Measurements from ENCODE around the gene RPA3.
"Not testable (repeated sequence)": the region's sequence is repeated elsewhere in the genome, so short reads cannot be mapped to it uniquely, and the experiment has no call there.

The RPA3 gene

DNA sequence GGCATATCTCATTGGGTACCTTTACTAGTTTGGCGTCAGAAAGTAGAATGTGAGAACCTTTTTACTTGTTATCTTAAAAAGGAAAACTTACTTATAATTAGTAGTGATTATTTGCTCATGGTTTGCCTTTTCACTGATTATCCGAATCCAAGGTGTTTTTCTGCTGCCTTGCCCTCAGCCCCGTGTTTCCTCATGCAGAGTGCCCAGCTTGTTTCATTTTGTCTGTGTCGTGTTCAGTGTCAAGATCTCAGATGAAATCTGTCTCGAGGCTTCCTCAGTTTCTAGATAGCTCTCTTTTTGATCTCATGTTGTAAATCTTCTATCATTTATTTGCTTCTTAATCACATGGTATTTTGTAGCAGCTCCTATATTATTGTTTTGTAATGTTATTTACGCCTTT is 30.1 kb downstream of the RPA3 start:
- DNase-seq = no peak

DNA sequence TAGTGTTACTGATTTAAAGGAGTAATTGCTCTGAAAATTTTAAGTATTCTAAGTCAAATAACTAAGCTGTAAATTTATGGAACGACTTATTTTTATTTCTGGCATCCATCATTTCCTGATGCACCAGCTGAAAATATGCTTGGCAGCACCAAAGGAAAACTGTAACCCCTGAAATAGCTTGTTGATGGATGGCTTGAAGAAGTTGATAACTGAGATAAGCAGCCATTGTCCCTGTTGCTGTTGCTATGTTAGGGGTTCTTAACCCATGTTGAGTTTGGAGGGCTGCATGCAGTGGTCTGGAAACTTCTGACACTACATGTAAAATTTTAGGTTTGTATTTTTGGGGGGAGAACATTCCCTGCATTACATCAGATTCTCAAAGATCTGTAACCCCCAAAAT is 30.6 kb downstream of the RPA3 start:
- no peak for DNase-seq

DNA sequence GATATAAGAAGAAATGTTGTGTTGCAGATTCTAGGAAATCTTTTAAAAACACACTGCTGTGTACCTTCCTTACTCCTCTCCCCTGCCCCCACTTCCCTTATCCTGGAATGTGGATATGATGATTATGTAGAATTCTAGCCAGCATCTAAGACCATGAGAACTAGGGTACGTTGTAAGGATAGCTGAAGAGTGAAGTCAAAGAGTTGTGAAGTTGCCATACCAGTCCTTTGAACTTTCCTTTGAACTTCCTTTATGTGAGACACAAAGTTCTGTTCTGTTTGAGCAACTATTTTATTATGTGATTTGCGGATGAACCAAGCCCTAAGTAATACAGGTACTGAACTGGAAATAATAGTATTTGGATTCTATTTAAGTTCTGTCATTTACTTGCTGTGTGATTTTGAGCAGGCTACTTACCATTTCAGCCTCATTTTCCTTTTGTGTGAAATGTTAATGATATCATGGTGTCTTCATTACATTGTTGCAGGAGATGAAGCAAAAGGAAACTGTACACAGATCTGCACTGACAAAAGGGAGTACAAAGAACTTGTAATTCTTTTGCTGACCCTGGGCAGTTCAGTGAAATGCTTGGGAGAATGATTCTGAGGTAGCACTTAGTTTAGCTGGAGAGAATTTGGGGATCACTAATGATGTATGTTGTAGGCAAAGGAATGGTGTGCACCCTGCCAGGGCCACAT is 31.4 kb downstream of the RPA3 start:
- no peak for DNase-seq

DNA sequence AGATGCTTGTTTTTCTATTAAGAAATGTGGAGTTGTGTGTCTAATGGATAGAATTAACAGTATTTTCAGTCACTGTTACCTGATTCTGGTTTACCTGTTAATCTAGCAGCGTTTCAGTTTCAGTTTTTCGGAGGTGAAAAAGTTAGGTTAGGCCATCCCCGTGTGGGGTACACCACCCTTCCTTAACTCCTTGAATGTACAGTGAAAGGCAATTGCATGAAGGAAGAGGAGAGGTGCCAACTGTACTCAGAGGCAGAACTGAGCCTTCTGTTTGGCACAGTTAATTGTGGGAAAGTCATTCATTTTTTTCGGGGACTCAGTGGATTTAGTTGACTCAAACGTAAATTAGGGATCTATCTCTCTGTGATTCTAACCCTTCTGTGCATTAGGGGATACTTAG is 35.5 kb downstream of the RPA3 start:
- DNase-seq = no peak

DNA sequence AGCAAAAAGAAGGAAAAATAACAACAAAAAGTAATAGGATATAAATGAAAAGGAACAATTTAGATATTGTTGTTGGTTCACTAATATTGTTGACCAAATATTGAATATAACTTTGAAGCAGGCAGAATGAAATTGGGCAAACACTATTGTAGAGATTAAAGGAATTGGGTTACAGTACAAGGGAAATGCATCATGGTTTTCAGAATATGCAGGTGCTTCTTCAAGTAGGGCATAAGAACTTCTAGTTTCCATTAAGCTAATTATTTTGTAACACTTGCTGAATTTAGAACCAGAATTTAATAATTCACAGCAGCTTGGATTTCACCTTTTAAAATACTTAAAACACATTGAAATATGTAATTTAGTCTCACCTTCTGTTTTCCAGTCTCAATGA is 36.5 kb downstream of the RPA3 start:
- no peak for DNase-seq

DNA sequence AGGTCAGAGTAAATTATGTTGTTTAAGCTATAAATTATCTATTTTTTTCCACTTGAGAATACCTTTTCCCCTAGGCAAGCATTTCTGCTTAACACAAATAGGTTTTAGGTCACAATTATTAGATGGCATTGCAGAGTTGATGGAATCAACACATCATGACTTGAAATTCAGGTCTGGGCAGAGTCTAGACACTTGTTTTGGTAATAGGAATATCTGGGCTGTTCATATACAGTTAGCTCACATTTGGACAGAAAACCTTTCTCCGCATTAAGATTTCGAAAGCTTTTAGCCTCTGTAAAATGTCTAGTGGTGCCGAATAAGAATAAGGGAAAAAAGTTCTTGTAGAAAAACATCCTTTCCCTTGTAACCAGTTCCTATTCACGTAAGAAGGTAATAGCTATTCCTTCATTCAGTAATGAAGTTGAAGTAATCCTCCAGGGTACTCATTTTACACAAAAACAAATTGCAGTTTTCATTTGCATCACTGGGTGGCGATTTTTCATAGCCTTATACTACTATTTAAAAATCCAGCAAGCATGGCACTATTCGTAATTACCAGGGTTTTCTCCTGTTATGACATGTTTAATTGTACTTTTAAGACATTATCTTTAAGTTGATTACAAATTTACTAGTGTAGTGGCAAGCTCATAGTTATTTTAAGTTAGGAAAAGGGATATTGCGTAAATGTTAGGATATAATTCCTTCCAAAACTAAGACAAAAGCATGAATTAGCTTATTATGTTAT is 37.0 kb downstream of the RPA3 start:
- DNase-seq = no peak

DNA sequence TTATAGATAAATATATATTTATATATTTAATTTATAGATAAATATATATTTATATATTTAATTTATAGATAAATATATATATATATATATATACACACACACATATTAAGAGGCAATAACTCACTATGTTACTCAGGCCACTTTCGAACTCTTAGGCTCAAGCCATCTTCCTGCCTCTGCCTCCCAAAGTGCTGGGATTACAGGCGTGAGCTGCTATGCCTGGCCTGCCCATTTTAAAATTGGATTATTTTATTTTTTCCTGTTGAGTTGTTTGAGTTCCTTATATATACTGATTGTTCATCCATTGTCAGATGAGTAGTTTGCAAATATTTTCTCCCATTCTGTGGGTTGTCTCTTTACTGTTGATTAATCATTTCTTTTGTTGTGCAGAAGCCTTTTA is 38.8 kb downstream of the RPA3 start:
- not testable (repeated sequence) for DNase-seq

DNA sequence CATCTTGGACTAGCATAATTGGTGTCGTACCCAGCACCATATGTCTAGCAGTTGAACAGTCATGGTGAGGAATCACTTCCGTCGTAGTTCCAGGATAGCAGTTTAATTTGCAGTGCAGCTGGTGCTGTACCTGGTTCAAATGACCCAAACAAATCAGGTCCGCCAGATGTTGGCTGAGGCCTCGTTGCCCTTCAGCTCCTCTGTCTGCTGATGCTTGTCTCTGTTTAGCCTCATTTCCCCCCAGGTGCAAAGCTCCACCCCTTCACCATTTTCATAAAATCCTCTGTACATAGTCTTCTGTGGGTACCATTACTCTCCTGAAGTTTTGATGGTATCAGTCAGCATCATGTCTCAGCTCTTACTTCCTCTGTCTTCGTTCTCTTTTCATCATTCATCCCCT is 42.7 kb downstream of the RPA3 start:
- DNase-seq = no peak

DNA sequence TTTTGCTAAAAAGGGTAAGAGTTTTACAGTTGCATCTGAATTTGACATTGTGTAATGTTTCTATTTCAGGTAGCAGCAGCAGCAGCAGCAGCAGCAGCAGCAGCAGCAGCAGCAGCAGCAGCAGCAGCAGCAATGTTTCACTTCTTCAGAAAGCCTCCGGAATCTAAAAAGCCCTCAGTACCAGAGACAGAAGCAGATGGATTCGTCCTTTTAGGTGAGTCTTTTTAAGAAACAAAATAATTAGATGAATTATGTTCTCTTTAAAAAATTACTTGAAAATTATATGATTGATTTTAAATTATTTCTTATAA is 45.2 kb downstream of the RPA3 start:
- no peak for DNase-seq

DNA sequence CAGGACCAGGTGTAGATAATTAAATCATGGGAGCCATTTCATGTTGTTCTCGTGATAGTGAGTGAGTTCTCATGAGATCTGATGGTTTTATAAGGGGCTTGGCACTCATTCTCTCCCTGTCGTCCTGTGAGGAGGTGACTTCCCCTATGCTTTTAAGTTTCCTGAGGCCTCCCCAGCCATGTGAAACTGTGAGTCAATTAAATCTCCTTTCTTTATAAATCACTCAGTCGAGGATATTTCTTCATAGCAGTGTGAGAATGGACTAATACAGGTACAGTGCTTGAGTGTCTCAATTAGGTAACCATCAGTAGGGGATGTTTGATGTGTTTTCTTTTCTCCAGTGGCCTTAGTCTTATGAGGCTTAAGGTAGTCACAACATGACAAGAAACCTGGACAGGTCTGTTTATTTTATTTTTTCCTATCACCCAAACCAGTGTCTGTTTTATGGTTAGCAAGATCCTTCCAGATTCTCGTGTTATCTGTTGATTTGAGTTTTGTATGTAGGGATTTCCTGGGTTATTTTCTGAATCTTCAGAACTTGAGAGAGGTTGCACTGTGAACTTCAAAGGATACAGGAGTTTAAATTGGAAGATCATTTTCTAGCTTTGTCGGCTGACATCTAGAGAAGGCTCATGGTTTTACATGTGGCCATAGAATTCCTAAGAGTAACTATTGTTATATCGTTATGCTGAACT is 45.7 kb downstream of the RPA3 start:
- DNase-seq = no peak

DNA sequence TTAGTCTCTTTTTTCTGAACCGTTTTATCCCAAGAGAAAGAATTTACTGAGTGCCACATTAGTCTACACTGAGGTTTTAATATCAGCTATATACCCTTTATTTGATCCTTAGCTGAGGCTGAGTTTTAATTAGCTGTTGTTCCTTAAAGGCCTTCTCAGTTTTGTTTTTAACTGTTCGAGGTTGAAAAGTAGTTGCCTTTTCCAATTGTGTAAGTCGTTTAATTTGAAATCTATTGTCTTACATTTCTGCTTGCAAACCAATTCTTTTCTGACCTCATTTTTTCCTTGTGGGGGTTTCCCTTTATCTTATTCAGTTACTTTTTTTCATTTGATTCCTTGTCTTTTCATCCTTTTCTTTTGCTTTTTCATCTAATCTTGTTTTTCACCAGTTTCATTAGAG is 47.0 kb downstream of the RPA3 start:
- DNase-seq = no peak

DNA sequence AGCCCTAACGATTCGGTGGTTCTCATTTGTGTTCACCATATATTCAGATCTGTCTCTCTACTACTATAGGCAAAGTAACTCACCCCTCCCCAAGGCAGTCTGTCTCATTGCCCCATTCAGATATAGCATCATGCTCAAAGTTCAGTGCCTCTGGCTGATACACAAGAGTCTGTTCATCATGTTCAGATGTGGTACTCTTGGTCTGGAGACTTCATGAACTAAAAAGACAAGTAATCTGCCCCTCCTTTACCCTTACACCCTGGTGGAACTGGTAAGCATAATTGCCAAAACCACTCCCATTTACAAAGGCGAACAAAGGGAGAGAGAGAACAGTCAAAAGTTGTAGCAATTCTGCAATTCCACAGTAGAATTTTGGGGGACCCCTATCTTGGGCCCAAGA is 47.9 kb downstream of the RPA3 start:
- no peak for DNase-seq

DNA sequence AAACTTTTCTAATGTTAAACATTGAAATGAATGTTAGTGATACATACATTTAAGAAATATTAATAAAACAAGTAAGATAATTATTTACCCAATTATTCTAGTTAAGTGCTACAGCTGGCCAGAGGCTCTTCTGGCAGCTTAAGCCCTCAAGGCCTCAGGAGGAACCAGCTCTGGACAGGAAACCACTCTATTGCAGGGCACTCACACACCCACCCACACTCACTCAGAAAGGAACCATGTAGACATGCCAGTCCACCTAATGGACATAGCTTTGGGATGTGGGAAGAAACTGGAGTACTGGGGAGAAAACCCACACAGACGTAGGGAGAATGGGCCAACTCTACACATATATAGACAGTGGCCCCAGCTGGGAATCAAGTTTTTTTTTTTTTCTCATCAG is 49.7 kb downstream of the RPA3 start:
- DNase-seq = no peak

DNA sequence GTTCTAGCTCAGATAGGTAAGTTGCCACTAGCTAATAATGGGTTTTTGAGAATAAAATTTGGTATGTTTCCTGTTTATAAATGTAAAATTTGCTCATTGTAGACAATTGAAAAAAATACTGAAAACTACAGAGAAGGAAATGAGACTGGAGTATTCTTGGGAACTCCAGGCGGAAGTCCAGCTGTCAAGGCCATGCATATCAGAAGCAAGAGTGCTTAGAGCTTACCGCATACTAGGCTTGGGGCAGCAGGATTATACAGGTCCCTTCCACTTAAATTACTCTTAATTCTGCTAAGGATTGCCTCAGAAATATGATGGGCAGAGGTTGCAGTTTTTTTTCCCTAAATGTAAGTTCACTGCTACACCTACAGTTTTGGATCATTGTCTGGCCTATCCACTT is 51.2 kb downstream of the RPA3 start:
- no peak for DNase-seq

DNA sequence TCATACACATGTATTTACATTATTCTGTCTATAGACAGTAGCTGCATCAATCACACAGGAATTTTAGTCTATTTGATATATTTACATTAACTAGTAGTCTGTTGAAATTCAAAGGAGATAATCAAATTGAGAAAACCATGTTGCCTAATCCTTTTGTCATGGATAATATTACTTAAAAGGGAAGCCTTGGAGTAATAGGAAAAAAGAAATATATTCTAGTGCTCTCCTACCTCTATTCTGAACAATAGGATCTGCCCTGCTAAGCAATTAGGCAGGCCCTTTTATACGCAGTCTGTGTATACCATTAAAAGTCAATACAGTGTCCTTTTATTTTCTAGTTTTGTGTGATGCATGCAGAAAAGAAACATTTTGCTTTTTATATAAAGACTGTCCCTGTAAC is 53.4 kb downstream of the RPA3 start:
- DNase-seq = no peak

DNA sequence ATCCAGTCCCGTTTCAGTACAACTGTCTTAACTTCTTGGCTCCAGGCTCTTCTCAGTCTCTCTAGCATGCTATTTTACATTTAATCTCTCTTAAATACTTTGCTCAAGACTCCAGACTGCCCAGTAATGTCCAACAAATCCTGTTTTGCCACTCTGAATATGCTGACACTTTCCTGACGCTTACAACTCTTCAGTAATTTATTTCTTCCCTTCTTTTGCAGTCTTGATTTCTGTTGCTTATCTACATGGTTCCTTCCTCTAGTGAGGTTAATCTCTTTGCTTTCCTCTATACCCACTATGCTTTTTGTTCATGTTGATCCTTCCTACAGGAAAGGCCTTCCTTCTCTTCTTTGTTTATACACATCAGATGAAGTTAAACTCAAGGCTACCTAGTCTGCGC is 54.1 kb downstream of the RPA3 start:
- DNase-seq = no peak

DNA sequence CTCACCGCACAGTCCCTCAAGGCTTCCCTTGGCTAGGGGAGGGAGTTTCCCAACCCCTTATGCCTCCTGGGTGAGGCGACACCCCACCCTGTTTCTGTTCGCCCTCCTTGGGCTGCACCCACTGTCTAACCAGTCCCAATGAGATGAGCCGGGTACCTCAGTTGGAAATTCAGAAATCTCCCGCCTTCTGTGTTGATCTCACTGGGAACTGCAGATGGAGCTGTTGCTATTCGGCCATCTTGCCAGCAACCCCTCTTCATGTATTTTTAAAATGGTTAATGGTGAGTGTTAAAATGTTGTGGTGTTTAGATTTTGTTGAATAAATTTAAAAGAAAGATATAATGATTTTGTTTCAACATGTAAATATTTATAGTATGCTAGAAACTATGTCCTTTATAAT is 55.9 kb downstream of the RPA3 start:
- no peak for DNase-seq

DNA sequence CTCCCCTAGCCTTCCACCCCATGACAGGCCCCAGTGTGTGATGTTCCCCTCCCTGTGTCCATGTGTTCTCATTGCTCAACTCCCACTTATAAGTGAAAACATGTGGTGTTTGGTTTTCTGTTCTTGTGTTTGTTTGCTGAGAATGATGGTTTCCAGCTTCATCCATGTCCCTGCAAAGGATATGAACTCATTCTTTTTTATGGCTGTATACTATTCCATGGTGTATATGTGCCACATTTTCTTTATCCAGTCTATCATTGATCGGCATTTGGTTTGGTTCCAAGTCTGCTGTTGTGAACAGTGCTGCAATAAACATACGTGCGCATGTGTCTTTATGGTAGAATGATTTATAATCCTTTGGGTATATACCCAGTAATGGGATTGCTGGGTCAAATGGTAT is 61.9 kb downstream of the RPA3 start:
- not testable (repeated sequence) for DNase-seq

DNA sequence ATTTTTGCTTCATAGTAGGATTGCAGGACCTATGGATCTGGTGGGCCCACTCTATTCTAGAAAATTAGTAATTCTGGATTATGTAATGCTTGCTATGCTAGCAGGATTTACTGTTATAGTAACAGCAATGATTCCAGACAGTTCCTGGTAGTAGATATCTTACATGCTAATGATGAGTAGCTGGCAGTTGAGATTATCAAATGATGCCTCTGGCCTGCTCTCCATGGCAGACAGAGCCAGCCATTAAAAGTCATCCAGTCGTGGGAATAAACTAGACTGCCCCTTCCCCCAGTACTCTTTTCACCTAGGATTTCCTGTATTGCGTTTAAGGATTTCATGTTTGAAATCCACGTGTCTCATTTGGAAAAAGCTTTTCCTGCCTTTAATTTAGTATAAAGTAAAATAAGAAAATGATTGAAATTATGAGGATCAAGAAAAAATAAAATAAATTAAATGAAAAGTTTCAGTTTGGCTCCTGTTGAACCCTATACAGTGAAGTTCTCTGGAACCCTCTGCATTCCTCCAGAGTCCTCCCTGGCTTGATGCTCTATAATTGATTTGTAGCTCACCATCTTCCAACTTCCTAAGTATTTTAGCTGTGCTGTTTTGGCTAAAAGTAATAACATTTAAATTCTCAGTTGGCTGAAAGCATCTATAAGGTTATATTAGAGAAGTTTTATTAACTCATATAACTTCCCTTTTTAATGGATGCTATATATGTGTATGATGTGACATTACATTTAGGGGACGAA is 63.3 kb downstream of the RPA3 start:
- DNase-seq = no peak

DNA sequence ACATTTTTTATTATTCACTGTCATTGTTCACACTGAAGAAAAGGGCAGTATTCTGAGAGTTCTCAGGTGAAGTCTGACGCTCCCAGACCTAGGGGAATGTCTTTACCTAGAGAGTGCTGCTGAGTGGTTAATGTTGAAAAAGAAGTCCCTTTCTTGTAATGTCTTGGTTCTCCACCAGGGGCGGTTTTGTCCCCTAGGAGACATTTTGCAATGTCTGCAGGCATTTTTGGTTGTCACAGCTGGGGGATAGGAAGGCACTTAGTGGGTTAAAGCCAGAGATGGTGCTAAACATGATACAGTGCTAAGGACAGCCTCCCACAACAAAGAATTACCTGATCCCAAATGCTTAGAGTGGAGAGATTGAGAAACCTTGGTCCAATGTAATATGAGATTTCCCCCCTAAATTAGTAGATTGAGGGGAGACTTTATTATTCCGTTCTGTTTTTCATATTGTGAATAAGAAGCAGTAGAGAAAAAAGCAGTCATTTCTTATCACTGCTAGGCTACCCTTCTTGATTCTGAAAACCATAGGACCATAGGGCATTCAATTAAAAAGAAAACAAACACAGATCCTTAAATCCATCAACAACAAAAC is 64.7 kb downstream of the RPA3 start:
- no peak for DNase-seq

DNA sequence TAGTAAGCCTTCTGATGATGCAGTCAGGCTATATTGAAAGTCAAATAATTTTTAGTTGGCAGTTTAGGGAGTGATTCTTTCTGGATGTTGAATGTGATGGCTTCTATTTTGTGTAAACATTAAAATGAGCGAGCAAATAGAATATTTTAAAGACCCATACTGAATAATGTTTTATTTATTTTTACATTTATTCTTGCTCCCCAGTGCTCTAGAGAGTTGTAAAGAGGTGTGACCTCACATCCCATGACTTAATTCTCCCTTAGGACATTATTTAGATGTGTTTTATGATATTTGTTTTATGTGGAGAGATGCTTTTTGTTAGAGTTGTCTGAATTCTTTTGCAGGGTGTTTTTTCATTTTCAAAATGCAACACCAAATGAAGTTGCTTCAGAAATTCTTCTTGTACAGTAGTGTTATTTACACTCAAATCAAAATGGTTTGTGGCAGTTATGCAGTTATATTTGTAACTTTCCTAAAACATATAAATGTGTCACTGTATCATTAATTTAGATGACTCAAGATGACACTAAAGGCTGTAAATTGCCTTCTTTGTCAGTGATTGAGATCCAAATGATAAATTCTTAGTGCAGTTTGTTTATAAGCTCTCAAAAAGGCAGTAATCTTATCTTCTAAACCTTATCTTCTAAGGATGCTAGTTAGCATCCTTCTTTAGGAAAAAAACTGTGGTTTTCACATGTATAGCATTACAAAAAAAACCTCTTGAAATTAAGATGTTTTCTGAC is 65.4 kb downstream of the RPA3 start:
- no peak for DNase-seq

DNA sequence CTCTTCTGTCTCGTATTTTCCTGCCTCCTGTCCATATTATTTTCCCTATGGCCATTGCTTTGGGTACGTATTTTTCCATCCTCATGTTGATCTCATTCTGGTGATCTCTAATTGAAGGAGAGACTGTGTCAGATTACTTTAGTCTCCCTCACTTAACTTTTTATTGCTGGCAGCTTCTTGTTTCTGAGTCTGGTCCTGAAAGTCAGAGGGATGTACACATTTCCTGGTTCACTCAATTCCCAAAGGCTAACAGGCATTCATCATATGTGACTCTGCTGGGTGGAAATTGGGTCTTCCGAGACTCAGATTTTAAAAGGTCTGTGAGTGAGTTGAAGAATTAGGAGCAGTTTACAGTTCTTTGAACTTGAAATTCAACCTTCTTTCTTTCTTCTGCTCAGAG is 66.9 kb downstream of the RPA3 start:
- no peak for DNase-seq

Measured in NCI-H187 treated with DMSO at 0.1 percent for 48 hours (cell line).